Measurements from ENCODE around the gene APBA1.
"Not testable (repeated sequence)": the region's sequence is repeated elsewhere in the genome, so short reads cannot be mapped to it uniquely, and the experiment has no call there.

The APBA1 gene

GRCh38 chr9:69433968-69434367, 238.2 kb downstream of the APBA1 start:
- DNase-seq, result no peak

DNA sequence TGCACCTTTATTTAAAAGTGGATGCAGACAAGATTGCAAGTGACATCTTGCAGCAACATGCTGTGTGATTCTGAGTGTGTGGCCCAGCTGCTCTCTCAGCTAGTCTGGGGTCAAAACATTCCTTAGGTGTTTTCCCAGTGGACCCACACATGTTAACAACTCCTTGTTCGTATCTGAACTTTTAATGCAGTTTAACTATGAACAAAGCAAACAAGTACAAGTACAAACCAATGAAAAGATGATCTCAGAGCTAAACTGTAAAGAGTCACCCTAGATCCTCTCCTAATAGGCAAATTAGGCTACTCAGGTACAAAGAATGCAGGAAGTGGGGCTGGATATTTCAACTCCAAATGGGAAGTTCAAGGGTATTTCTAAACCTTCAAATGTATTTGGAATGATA, 238.8 kb downstream of the APBA1 start:
- DNase-seq, result no peak

GRCh38 chr9:69432623-69433022, 239.5 kb downstream of the APBA1 start:
- DNase-seq, result no peak

- DNase-seq, result no peak
Observed at GRCh38 chr9:69431777-69432176, 240.4 kb downstream of the APBA1 start.

DNA sequence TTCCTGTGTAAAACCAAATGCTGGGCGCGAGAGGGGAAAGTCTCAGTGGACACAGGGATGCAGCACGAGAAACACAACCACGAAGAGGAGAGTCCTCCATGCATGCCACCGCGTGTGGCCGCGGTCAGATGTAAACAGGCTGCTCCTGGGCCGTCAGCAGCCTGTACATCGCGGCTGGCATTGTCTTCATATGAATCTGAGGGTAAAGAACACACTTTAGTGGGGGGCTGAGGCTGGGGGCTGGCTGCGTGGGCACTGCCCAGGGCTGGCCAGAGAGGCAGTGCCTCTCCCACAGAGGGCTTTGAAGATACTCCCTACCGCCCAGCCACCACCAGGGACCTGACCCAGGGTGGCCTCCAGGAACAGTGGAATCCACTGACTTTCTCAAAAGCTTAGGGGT, 241.0 kb downstream of the APBA1 start:
- no peak for DNase-seq

- DNase-seq, result no peak
Observed at GRCh38 chr9:69430206-69430605, 242.0 kb downstream of the APBA1 start.

GRCh38 chr9:69429281-69429680, 242.9 kb downstream of the APBA1 start:
- DNase-seq, result no peak

- no peak for DNase-seq
Observed at GRCh38 chr9:69428017-69428785, 244.0 kb downstream of the APBA1 start.

GRCh38 chr9:69427286-69427685, 244.9 kb downstream of the APBA1 start:
- DNase-seq, result no peak

GRCh38 chr9:69425136-69425801, 246.9 kb downstream of the APBA1 start:
- no peak for DNase-seq

GRCh38 chr9:69421908-69422801, 250.0 kb downstream of the APBA1 start:
- peak; percentile 81 for DNase-seq

- no peak for DNase-seq
Observed at GRCh38 chr9:69420611-69421270, 251.4 kb downstream of the APBA1 start.

DNA sequence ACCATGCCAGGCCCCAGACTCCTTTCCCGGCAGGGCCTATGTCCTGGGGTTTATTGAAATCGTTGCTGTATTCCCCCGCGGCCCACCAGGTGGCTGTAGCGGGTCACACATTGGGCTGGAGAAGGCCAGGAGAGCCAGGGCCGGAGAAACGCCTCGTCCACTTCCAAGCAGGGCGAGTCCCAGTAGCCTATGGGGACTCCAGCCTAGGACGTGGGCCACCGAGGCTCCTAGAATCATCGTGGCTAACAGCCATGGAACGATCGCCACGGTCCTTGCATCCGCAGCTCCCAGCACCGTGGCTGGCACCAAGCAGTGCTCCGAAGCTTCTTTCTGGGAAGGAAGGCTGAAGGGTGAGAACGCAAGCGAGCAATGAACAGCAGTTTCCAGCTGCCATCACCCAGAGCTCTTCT, 259.4 kb downstream of the APBA1 start:
- no peak for DNase-seq

DNA sequence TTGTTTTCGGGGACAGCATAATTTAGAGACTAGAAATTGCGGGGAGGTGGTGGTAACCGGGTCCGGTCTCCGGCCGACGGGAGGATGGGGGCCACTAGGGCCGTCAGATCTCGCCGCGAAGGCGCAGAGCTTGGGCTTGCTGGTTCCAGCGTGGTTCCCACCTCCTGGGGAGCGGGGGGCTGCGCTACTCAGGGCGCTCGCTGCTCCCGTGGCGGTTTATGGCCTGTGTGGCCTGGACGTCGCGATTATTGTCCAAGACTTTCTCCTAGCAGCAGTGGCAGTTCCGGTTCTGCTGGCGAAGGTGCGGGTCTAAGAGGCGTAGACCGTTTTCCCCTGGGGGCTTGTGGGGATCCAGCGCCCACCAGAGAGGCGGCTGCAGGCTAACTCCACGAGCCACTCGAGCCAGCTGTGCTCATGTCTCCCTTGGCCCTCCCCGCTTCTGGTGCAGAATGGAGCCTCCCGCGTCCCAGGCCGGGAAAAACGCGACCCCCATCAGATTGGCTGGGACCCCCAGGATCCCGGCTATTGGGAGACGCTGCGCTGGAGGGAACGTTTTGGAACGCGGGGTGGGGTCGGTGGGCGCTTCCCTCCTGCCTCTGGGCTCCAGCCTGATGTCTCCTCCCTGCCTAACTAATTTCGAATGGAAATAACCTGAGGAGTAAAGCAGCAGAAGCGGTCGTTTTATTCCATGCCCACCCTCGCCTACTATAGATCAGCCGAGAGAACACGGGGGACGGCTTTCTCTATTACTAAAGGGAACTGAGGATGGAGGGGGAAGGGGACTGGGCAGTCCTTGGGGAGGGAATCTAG, 260.0 kb downstream of the APBA1 start:
- no peak for DNase-seq

DNA sequence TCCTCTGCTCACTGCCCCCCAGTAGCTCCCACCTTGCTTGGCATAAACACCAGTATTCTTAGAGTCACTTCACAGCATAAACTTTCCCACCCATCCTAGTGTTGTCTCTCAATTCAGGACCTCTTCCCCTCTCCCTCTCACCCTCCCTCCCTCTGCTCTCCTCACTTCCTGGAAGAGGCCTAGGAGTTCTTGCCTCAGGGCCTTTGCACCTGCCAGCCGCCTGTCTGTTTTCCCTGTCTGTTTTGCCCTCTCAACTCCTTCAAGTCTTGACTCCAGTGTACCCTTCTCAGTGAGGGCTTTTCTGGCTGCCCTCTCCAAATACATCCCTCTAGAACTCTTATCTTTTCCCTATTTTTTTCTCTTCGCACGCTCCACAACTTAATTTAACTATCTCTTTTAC, 260.9 kb downstream of the APBA1 start:
- no peak for DNase-seq

DNA sequence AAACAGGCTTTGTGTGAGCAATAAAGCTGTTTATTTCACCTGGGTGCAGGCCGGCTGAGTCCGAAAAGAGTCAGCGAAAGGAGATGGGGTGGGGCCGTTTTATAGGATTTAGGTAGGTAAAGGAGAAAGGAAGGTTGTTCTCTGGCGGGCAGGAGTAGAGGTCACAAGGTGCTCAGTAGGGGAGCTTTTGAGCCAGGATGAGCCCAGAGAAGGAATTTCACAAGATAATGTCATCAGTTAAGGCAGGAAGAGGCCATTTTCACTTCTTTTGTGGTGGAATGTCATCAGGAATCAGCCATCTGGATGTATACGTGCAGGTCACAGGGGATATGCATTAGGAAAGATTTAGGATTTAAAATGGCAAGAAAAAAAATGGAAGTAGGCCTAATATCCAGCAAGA, 262.2 kb downstream of the APBA1 start:
- not testable (repeated sequence) for DNase-seq

DNA sequence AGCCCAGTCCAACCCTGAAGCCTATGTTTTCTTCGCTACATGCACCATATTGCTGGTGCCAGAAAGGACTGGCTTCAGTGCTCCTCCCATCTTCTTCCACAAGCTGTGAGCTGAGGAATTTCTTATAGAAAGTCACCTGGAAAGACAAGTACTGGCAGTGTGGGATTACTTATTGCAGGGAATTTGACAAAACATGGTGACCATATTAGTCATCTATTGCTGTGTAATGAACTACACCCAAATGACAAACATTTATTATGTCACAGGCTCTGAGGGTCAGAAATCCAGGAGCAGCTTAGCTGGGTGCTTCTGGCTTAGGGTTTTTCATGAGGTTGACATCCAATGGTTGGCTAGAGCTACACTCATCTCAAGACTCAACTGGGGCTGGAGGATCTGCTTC, 271.7 kb downstream of the APBA1 start:
- no peak for DNase-seq

DNA sequence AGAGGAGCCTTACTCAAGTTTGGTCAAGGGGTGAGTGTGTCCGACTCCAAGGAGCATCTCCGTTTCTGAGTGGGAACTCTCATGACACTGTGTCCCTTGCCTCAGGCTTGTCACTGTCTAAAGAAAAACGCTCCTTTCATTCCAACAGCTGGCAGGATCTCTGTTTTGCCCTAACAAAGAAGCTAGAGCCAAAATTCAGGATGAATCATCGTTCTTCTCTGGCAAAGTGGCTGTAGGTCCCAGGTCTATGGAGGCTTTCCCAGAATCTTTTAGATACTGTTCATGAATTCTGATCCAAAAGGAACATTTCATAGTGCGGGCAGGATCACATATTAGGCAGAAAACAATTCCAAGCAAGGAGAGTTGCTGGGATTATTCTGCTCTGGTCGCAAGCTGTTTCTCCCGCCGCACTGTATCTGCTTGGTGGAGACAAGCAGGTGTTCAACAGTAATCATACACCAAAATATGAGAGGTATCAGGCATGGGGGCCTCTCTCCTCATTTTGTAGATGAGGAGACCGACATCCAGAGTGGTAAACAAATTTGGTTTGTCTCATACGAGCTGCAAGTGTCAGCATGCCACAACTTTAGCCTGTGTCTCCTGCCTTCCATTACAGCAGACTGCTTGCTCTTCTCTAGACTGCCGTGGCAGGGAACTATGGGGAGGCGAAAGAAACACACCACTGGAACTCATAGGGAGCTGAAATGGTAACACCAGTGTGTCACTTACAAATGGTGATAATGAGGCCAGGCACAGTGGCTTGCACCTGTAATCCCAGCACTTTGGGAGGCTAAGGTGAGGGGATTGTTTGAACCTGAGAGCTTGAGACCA, 274.6 kb downstream of the APBA1 start:
- DNase-seq, result no peak

DNA sequence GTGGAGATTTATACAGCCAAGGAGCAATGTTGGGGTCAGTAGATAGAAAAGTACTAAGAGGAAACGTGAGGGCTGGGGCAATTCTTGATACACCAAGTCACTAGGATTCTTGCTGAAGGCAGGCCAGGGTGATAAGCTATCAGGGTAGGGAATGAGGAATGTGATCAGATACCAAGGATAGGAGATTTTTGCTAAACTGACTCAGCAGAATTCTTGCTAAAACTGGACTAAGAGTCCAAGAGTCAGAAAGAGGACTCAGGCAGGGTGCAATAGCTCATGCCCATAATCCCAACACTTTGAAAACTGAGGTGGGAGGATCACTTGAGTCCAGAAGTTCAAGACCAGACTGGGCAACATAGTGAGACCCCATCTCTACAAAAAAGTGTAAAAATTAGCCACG, 275.4 kb downstream of the APBA1 start:
- DNase-seq, result no peak

GRCh38 chr9:69395718-69396117, 276.5 kb downstream of the APBA1 start:
- no peak for DNase-seq

- DNase-seq, result no peak
Observed at GRCh38 chr9:69393425-69393824, 278.7 kb downstream of the APBA1 start.
